K562 (cell line): ENCODE results near the gene CAMK2A. TPM values are rescaled to one million over a fixed set of nuclear protein-coding genes. Genes with fewer than 3 reads are reported as not detected.

ENCODE experiments used
- ATAC-seq: fragments of 200-7000 bp; cut with Tn5 transposase; 3 replicates; pipeline ENCODE4 v1.9.1; 2020; ENCODE audit warnings: moderate library complexity
- BruUV-seq: library from RNA; stranded (reverse); fragments of 400-500 nt; replicated peaks from 2 replicates; lab custom pipeline; 2021; lab: Mats Ljungman, UMichigan
- CTCF ChIA-PET: fragments of 300-600 bp; formaldehyde crosslinking; extraction: SDS; loops from one replicate; lab custom pipeline; 2021; ENCODE audit warnings: low intra/inter-chr PET ratio; lab: Yijun Ruan, JAX
- POLR2A ChIA-PET: fragments of 300-600, 350-650 bp; sonication (Branson Sonifier 250); formaldehyde crosslinking; extraction: SDS; loops from one replicate; lab custom pipeline; 2021; ENCODE audit warnings: antibody characterized with exemption, inconsistent platforms; lab: Yijun Ruan, JAX
- DNase-seq, 4 experiments: peaks; one replicate each; pipeline versions ENCODE4 v3.0.0 to v3.0.0-alpha.2; 2011 to 2018; ENCODE audit warnings: low spot score in 3 of 4, mixed read lengths in 3 of 4; ENCODE audit errors: extremely low read depth in 1 of 4
- FAIRE-seq: peaks from 2 replicates; lab custom pipeline; 2011; peaks lifted over from hg19 to GRCh38; lab: Jason Lieb, UNC
- H2AFZ ChIP-seq: 2 replicates; pipeline ENCODE4 v1.6.0; 2011; ENCODE audit warnings: low read depth, low read length, control low read depth, inconsistent platforms
- H3K27ac ChIP-seq: fragments of 200-600 bp; 3 replicates; pipeline ENCODE4 v1.8.0; 2011; ENCODE audit warnings: low read depth, mild to moderate bottlenecking, control low read depth, inconsistent platforms, low read length, moderate library complexity, mixed read lengths; ENCODE audit errors: extremely low read depth
- H3K27me3 ChIP-seq, 2 experiments: fragments of 300-600 bp in 1 of 2; 2 replicates in 1 of 2; 3 replicates in 1 of 2; pipeline versions ENCODE4 v1.6.0 to v1.8.0; 2011; ENCODE audit warnings: inconsistent platforms in 2 of 2, low read length in 2 of 2, mild to moderate bottlenecking in 1 of 2, mixed read lengths in 1 of 2, moderate library complexity in 1 of 2; ENCODE audit not compliant: control insufficient read depth in 2 of 2, insufficient read depth in 2 of 2
- H3K36me3 ChIP-seq: fragments of 300-600 bp; 3 replicates; pipeline ENCODE4 v1.8.0; 2011; ENCODE audit warnings: mild to moderate bottlenecking, low read length, inconsistent platforms; ENCODE audit not compliant: control insufficient read depth, insufficient read depth
- H3K4me1 ChIP-seq, 2 experiments: fragments of 200-600 bp in 1 of 2; replicated peaks in 1 of 2; 2 replicates in 1 of 2; 3 replicates in 1 of 2; pipeline versions ENCODE4 v1.5.1 to v1.8.0; 2011; ENCODE audit warnings: inconsistent platforms in 2 of 2, low read length in 2 of 2, mild to moderate bottlenecking in 1 of 2, mixed read lengths in 1 of 2, moderate library complexity in 1 of 2; ENCODE audit not compliant: control insufficient read depth in 2 of 2, insufficient read depth in 2 of 2
- H3K4me2 ChIP-seq: 2 replicates; pipeline ENCODE4 v1.6.1; 2011; ENCODE audit warnings: low read length, control low read depth, inconsistent platforms, mixed read lengths; ENCODE audit not compliant: insufficient read depth
- H3K4me3 ChIP-seq: fragments of 200-600 bp; sonication (generic), shearing (Covaris generic); 2 replicates; pipeline ENCODE4 v1.5.1; 2016; ENCODE audit warnings: control low read depth, inconsistent platforms
- H3K79me2 ChIP-seq: fragments of 200-600 bp; 3 replicates; pipeline ENCODE4 v1.8.0; 2011; ENCODE audit warnings: low read length, inconsistent platforms; ENCODE audit not compliant: control insufficient read depth, insufficient read depth
- H3K9ac ChIP-seq, 2 experiments: 2 replicates each; pipeline versions ENCODE4 v1.6.0 to v1.6.1; 2011; ENCODE audit warnings: low read depth in 2 of 2, low read length in 2 of 2, control low read depth in 1 of 2, inconsistent platforms in 1 of 2, mild to moderate bottlenecking in 1 of 2, mixed read lengths in 1 of 2; ENCODE audit not compliant: insufficient read depth in 1 of 2
- H3K9me1 ChIP-seq: one replicate; pipeline ENCODE4 v1.6.0; 2011; ENCODE audit warnings: inconsistent platforms, mild to moderate bottlenecking, low read length, moderate library complexity; ENCODE audit not compliant: control insufficient read depth, insufficient read depth
- H3K9me3 ChIP-seq: replicated peaks from 2 replicates; pipeline ENCODE4 v1.5.1; 2011; ENCODE audit warnings: low read depth, low read length, inconsistent platforms; ENCODE audit not compliant: control insufficient read depth, insufficient read depth
- H4K20me1 ChIP-seq: replicated peaks from 2 replicates; pipeline ENCODE4 v1.6.1; 2011; ENCODE audit warnings: low read length, inconsistent platforms, mixed read lengths; ENCODE audit not compliant: control insufficient read depth, insufficient read depth
- CHD2 ChIP-seq: IDR thresholded peaks from 2 replicates; pipeline ENCODE4 v1.6.1; 2011; ENCODE audit warnings: low read depth, low read length
- ETV6 ChIP-seq, 3 experiments: fragments of 150-350 bp in 1 of 3; sonication (generic) in 1 of 3; formaldehyde crosslinking in 1 of 3; IDR thresholded peaks; 2 replicates each; pipeline versions ENCODE4 v1.6.1 to v1.8.0; 2014 to 2022; ENCODE audit warnings: borderline replicate concordance in 2 of 3, low read depth in 2 of 3, antibody characterized with exemption in 1 of 3, low read length in 1 of 3, mild to moderate bottlenecking in 1 of 3, missing genetic modification reagents in 1 of 3
- MEF2D ChIP-seq: conservative IDR thresholded peaks from 2 replicates; pipeline ENCODE4 v1.6.1; 2016; ENCODE audit warnings: low read depth, missing genetic modification characterization, missing compliant biosample characterization
- PREB ChIP-seq: sonication (generic); formaldehyde crosslinking; IDR thresholded peaks from 2 replicates; pipeline ENCODE4 v1.8.1; 2023; ENCODE audit warnings: mild to moderate bottlenecking, missing genetic modification reagents
- RFX5 ChIP-seq: IDR thresholded peaks from 2 replicates; pipeline ENCODE4 v1.6.1; 2011; ENCODE audit warnings: low read depth, mild to moderate bottlenecking, improper control_type of control experiment, low read length
- SNRNP70 ChIP-seq: fragments of 200-400 bp; formaldehyde crosslinking; optimal IDR thresholded peaks from 2 replicates; pipeline ENCODE3; 2017; ENCODE audit warnings: low read depth, low read length
- TCF7 ChIP-seq: sonication (generic); IDR thresholded peaks from 2 replicates; pipeline ENCODE4 v1.6.1; 2016; ENCODE audit warnings: antibody characterized with exemption, borderline replicate concordance
- ZNF23 ChIP-seq: fragments of 250-450 bp; sonication (Bioruptor Pico); IDR thresholded peaks from 2 replicates; pipeline ENCODE4 v1.4.0; 2020; ENCODE audit warnings: mild to moderate bottlenecking
- ZNF436 ChIP-seq: fragments of 250-450, 450-650 bp; sonication (Bioruptor Pico); formaldehyde crosslinking; IDR thresholded peaks from 2 replicates; pipeline ENCODE4 v1.7.0; 2020; ENCODE audit warnings: mild to moderate bottlenecking
- ZNF445 ChIP-seq: fragments of 250-450 bp; sonication (Bioruptor Pico); IDR thresholded peaks from 2 replicates; pipeline ENCODE4 v1.4.0; 2020; ENCODE audit warnings: low read depth, mild to moderate bottlenecking, moderate library complexity
- ZNF57 ChIP-seq: fragments of 450-650 bp; formaldehyde crosslinking; IDR thresholded peaks from 2 replicates; pipeline ENCODE4 v1.4.0; 2020; ENCODE audit warnings: mild to moderate bottlenecking, moderate library complexity
- WGBS: fragments of 100-300 bp; shearing (Covaris generic); methylation state at CpG from one replicate; pipeline ENCODE4 v1.1.6; 2016; ENCODE audit warnings: low coverage, mixed read lengths; ENCODE audit not compliant: insufficient coverage; ENCODE audit errors: missing lambda C conversion rate; 5-methylcytosine and 5-hydroxymethylcytosine counted together
- in situ Hi-C: fragments of 300-500 bp; cut with MboI; formaldehyde crosslinking; loops from 4 replicates; pipeline ENCODE4 v1.15.0; 2018; ENCODE audit warnings: inconsistent platforms, mixed read lengths
- intact Hi-C: fragments of 100-400 bp; cut with micrococcal nuclease; formaldehyde crosslinking; loops from 2 replicates; pipeline ENCODE4 v1.14.2; 2022
- polyA plus RNA-seq, 8 experiments: library from polyadenylated mRNA; depleted of rRNA in 4 of 8; stranded (reverse) in 5 of 8; unstranded in 3 of 8; fragments of >200 nt; fragmentation: Nextera tagmentation in 2 of 8; fragmentation: Illumina TruSeq in 1 of 8; extraction: Ambion mirVana in 2 of 8; extraction: Trizol in 1 of 8; gene quantifications; 2 replicates each; pipeline versions ENCODE4 v1.2.1 to v1.2.3, GENCODE V29; 2011 to 2014; ENCODE audit warnings: inconsistent platforms in 1 of 8, missing spikeins in 1 of 8
- total RNA-seq, 7 experiments: library from RNA; depleted of rRNA in 6 of 7; stranded (reverse); fragments of >200 nt in 6 of 7; fragmentation: Illumina TruSeq in 2 of 7; extraction: Trizol in 2 of 7; gene quantifications; 2 replicates each; pipeline versions ENCODE4 v1.2.1 to v1.2.3, GENCODE V29; 2011 to 2021; ENCODE audit warnings: low replicate concordance in 1 of 7

CAMK2A gene
- total and polyA plus RNA-seq, 9 of the 15 experiments (the other 6 are each of a cell fraction or from before 2014, with no cell fraction given): 0.01 to 0.18 (median 0.04) TPM; not detected in 6

GRCh38 chr5:150281987-150282386 is 7.6 kb downstream of the CAMK2A start:
- ChIA-PET CTCF (no interaction called here), POLR2A (interaction anchor here (0.5 to 1.5 kb wide), 4 partner anchors 9 to 168 kb away, joined by 3 to 5 read pairs (median 4); no protein-coding TSS in a partner anchor)
- Histone ChIP-seq H4K20me1 (no peaks in the 10 kb centered on the region), H2AFZ (no peak overlapping the region), H3K27ac (no peak overlapping the region), H3K4me1 (peaks cover 3 to 13% of the 10 kb centered on the region in 2 experiments; a peak in 4 of 5 replicates), H3K9me1 (no peaks in the 10 kb centered on the region), H3K9me3 (no peaks in the 10 kb centered on the region), H3K27me3 (peaks cover 20 to 60% of the 10 kb centered on the region in 2 experiments), H3K4me2 (no peak overlapping the region), H3K36me3 (no peaks in the 10 kb centered on the region), H3K9ac (no peak overlapping the region), H3K79me2 (no peaks in the 10 kb centered on the region), H3K4me3 (no peak overlapping the region)
- FAIRE-seq (no peak), ATAC-seq (no peak), DNase-seq (no peak)
- TF ChIP-seq MEF2D (no peak), RFX5 (no peak), ZNF436 (CRISPR knock-in tag) (no peak)
- BruUV-seq: no TSS peak
- intact Hi-C loops: no loop called here
- in situ Hi-C loops: no loop called here
- WGBS: 3% methylated on average over 7 of the region's 8 CpGs

- CTCF ChIA-PET: no interaction called here
- H3K9me1 ChIP-seq: no peaks in the 10 kb centered on the region
- no TSS peak for BruUV-seq
- WGBS: 17% methylated on average over 13 of the region's 13 CpGs
- H3K9me3 ChIP-seq: no peaks in the 10 kb centered on the region
- H3K4me1 ChIP-seq: peaks cover 3 to 12% of the 10 kb centered on the region in 2 experiments; a peak in 4 of 5 replicates
- no peak overlapping the region for H3K27ac ChIP-seq
- H3K27me3 ChIP-seq: peaks cover 22 to 49% of the 10 kb centered on the region in 2 experiments
- TF ChIP-seq PREB (CRISPR knock-in tag): no peak
- no peak for TF ChIP-seq ZNF23 (CRISPR knock-in tag)
- TF ChIP-seq TCF7: no peak
- TF ChIP-seq ETV6 (IDR thresholded peaks at IDR 0.05; ENCODE audit: borderline replicate concordance in 1 of 2, low read depth in 2 of 2, low read length in 1 of 2): no peak
- no peak for TF ChIP-seq ETV6 (CRISPR knock-in tag; IDR thresholded peaks at IDR 0.05; ENCODE audit: borderline replicate concordance)
- TF ChIP-seq ZNF445 (CRISPR knock-in tag): no peak
- no peak for TF ChIP-seq CHD2
- no peak for TF ChIP-seq ZNF57 (CRISPR knock-in tag)
- no peak for TF ChIP-seq SNRNP70
- ATAC-seq: no peak
- no peak overlapping the region for H3K4me3 ChIP-seq
- in situ Hi-C loops (no loop called here), intact Hi-C loops (no loop called here)
- no peak for DNase-seq
- POLR2A ChIA-PET: interaction anchor here (0.9 kb wide), 1 partner anchor 29 kb away, joined by 3 read pairs; no protein-coding TSS in a partner anchor
- H3K4me2 ChIP-seq: no peak overlapping the region
- no peaks in the 10 kb centered on the region for H3K36me3 ChIP-seq
- H3K9ac ChIP-seq: no peak overlapping the region
- FAIRE-seq: no peak
- 0 out of 2 replicates have a peak overlapping the region, but pooled peaks have one; percentile 26 for H2AFZ ChIP-seq
- H4K20me1 ChIP-seq: no peaks in the 10 kb centered on the region
- no peaks in the 10 kb centered on the region for H3K79me2 ChIP-seq
Measured at GRCh38 chr5:150279330-150280020, 10.1 kb downstream of the CAMK2A start.
